GM18909 (cell line): ENCODE results near the gene SHMT1.

Experiments used
- ATAC-seq: cut with Tn5 transposase; IDR thresholded peaks from one replicate; pipeline ENCODE4 v1.9.1; 2021; ENCODE audit warnings: mild to moderate bottlenecking; ENCODE audit not compliant: unreplicated experiment, poor library complexity

Gene SHMT1

GRCh38 chr17:18328643-18329204 is 34.6 kb downstream of the SHMT1 start:
- ATAC-seq = no peak

- ATAC-seq = no peak
Measured at GRCh38 chr17:18327556-18327955, 35.8 kb downstream of the SHMT1 start.

- no peak for ATAC-seq
Measured at GRCh38 chr17:18327093-18327492, 36.3 kb downstream of the SHMT1 start.

GRCh38 chr17:18326572-18326971 is 36.8 kb downstream of the SHMT1 start:
- no peak for ATAC-seq

GRCh38 chr17:18326039-18326438 is 37.3 kb downstream of the SHMT1 start:
- ATAC-seq = no peak

- ATAC-seq = no peak
Measured at GRCh38 chr17:18324140-18325050, 39.0 kb downstream of the SHMT1 start.

GRCh38 chr17:18323507-18324139 is 39.7 kb downstream of the SHMT1 start:
- ATAC-seq = no peak

- no peak for ATAC-seq
Measured at GRCh38 chr17:18323007-18323406, 40.3 kb downstream of the SHMT1 start.

GRCh38 chr17:18322522-18322921 is 40.8 kb downstream of the SHMT1 start:
- no peak for ATAC-seq

GRCh38 chr17:18321309-18321708 is 42.0 kb downstream of the SHMT1 start:
- no peak for ATAC-seq

GRCh38 chr17:18320301-18320700 is 43.0 kb downstream of the SHMT1 start:
- no peak for ATAC-seq

- no peak for ATAC-seq
Measured at GRCh38 chr17:18319604-18320256, 43.6 kb downstream of the SHMT1 start.

GRCh38 chr17:18318771-18319450 is 44.4 kb downstream of the SHMT1 start:
- no peak for ATAC-seq

- no peak for ATAC-seq
Measured at GRCh38 chr17:18318117-18318516, 45.2 kb downstream of the SHMT1 start.

- ATAC-seq = no peak
Measured at GRCh38 chr17:18315961-18316360, 47.4 kb downstream of the SHMT1 start.

GRCh38 chr17:18315562-18315922 is 47.8 kb downstream of the SHMT1 start:
- no peak for ATAC-seq

- ATAC-seq = peak; percentile 84
Measured at GRCh38 chr17:18314731-18315561, 48.4 kb downstream of the SHMT1 start, which contains the start of the genes SMCR8 and TOP3A. SMCR8 (plus strand) TSS chr17:18315293; CDS start chr17:18315790, 497 bp downstream. TOP3A (minus strand) TSS chr17:18314994; CDS start chr17:18314778, 216 bp downstream.

GRCh38 chr17:18314059-18314730 is 49.2 kb downstream of the SHMT1 start:
- peak; percentile 20 for ATAC-seq

- no peak for ATAC-seq
Measured at GRCh38 chr17:18309202-18309601, 54.1 kb downstream of the SHMT1 start.
